Measurements from ENCODE around the gene LIN9.

LIN9 gene

DNA sequence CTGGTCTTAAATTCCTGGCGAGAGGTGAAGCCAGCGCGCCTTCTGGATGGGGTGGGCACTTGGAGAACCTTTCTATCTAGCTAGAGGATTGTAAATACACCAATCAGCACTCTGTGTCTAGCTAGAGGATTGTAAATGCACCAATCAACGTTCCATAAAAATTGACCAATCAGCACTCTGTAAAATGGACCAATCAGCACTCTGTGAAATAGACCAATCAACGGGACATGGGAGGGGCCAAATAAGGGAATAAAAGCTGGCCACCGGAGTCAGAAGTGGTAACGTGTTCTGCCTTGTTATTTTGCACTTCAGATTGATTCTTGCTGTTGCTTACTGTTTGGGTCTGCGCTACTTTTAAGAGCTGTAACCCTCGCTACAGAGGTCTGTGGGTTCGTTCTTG lies 12.0 kb upstream of the LIN9 start:
- no peak for DNase-seq (ENCODE audit: low spot score)

DNA sequence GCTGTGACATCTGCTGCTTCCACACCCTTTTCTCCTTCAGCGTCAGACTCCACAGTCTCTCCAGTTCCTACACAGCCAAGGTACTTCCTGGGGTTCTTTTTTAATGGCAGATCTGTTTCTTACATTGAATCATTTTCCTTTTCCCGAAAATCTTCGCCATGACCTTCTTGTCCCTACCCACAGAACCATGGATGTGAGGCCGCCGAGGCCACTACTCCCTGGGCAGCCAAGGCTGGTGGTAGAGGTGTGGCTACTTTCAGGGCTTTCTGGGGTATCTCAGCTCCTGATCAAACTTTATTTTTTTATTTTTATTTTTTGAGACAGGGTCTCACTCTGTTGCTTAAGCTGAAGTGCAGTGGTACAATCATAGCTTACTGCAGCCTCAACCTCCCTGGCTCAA lies 9.5 kb upstream of the LIN9 start:
- no peak for DNase-seq (ENCODE audit: low spot score)

DNA sequence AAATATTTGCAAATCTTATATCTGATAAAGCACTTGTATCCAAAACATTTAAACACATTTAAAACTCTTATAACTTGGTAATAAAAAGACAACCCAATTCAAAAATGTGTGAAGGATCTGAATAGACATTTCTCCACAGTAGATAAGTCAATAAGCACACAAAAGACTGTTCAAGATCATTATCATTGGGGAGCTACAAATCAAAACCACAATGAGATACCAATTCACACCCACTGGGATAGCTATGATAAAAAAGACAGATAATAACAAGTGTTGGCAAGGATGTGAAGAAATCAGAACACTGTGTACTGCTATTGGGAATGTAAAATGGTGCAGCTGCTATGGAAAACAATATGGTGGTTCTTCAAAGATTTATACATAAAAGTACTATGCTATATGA lies 5.1 kb upstream of the LIN9 start:
- no peak for DNase-seq (ENCODE audit: low spot score)

DNA sequence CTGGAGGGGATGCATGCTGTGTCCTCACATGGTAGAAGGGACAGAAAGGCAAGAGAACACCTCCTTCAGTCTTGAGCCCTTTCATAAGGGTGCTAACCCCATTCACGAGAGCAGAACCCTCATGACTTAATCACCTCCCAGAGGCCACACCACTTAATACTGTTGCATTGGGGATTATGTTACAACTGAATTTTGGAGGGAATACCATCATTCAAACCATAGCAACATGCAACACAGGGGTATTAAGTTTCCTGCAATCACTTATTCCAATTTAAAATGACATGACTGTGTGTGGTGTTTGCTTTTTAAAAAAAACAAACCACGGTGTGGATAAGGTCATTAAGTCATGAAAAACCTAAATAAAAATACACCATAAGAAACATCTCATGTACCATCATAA lies 3.1 kb upstream of the LIN9 start:
- no peak for DNase-seq (ENCODE audit: low spot score)

DNA sequence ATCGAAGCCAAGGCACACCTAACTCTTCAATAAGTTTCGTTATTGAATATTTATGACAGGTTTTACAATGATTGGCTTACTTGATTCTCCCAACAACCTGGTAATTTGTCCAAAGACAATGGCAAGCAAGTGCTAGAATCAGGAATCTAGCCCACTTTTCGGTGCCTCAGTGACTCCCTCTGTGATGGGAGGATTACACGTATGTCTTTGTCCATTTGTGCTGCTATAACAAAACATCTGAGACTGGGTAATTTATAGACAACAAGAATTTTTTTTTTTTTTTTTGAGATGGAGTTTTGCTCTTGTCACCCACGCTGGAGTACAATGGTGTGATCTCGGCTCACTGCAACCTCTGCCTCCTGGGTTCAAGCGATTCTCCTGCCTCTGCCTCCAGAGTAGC lies 2.4 kb upstream of the LIN9 start:
- DNase-seq (ENCODE audit: low spot score): no peak

DNA sequence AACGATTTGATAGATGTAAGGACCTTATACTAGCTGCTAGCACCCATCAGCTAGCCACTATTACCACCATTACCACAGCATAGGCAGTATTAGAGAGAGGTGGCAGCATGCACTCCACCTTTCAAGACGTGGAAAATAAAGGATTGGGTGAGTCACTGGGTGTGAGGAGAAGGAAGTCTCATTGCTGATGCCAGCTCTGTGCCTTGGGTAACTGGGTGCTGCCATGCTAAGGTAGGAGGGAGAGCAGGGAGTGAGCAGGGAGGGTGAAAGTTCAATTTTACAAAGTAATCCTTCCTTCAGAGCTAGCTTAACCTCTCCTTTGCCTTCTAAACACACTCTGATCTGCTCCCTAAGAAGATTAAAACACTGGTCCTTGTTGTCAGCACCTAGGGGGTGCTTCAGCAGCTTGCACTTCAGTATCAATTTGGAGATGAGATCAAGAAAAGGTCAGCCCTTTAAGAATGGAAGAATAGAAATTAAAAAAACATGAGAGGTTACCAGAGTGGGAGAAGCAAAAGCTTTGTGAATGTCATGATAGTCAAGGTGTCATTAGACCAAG lies 1.8 kb upstream of the LIN9 start:
- DNase-seq (ENCODE audit: low spot score): peak; percentile 60

DNA sequence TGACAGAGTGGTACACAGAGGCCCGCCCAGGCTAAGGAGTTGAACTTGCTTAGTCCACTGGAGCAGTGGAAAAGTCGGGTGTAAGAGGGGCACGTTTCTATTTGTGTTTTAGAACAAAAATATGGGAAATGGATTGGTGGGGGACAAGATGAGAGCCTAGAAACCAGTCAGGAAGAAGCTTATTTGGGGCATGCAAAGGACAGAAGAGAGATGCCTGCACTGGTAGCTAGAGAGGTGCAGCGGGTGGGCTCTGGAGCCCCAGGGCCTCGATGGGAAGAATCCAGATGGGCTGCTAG lies 1.2 kb upstream of the LIN9 start:
- DNase-seq (ENCODE audit: low spot score): no peak

DNA sequence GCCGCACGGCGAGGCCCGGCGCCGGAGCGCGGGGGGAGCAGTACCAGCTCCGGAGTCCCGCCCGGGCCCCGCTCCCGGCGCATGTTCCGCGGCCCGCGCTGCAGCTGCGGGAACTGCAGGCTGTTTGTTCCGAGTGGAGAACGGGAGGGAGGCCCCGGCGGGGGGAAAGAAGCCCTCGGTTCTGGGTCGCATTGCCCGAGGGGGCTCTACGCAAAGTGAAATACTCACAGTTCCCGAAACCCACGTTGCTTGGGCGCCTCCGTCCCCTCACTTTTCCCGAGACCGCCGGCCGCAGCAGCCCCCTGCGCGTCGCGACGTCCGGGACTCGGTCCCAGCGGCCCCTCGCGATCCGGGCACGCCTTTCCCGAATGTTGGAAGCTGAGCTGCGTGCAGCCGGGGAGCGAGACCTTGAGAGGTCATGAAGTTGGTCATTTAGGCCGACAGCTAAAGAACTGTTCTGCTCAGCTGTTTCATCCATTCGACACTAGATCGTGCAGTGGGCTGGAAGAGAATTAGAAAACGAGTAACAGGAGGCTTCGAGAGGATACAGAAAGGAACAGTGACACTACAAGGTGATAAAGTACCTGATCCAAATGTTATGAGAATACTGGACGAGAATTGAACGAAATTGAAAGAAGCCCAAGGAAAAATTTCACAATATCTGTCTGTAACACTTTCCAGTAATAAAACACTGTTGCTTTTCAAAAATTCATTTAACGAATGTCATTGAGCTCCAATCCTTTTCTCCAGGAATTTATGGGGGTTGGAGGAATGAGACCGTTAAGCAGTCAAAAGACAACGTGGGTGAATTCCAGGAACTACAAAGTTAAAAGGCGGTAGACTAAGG lies 657 bp upstream of the LIN9 start:
- no peak for DNase-seq (ENCODE audit: low spot score)

DNA sequence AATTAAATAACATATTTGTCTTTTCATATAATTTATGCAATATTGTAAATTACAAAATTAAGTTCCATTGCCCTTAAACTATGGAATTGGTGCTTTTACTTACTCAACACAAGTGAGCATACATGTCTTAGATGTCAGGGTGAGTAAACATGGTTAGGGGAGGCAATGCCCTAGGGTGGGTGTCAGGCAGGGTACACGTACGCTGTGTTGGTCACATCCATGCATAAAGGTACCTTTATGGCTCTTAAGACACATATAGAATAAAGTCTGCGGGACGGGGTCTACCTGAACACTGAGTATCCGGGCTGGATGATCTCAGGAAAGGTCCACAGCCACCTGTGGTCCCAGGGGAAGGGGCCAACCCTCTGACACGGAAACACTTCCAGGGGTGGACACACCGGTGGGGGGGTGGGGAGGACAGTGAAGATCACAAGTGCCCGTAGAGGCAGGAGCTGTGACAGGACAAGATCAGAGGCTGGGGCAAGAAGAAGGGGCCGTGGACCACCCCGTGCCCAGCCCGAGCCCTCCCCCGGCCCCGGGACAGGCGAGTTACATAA lies 720 bp downstream of the LIN9 start:
- no peak for DNase-seq (ENCODE audit: low spot score)

DNA sequence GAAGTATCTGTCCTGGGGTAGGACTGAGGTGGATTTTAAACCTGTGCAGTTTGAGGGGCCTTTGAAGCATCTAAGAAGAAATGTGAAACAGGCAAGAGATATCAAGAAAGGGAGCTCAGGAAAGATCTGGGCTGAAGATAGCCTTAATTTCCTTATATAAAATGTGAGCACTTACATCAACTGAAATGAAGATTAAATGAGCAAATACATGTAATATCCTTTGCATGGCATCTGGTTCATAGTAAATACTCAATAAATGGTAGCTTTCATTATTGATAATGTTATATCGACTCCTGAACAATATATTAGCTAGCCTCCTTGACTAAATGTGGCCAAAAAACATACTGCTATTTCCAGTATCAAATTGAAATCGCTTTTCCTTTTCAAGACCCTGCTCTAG lies 2.5 kb downstream of the LIN9 start:
- DNase-seq (ENCODE audit: low spot score): no peak

DNA sequence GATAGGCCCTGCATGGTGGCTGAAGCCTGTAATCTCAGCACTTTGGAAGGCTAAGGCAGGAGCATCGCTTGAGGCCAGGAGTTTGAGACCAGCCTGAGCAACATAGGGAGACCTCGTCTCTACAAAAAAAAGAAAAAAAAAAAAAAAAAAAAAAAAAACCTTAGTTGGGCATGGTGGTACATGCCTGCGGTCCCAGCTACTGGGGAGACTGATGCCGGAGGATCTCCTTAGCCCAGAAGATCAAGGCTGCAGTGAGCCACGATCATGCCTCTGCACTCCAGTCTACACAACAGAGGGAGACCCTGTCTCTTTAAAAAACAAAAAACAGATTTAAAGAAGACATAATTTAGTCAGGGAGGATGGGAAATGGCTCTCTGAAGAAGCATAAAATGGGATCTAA lies 3.8 kb downstream of the LIN9 start:
- no peak for DNase-seq (ENCODE audit: low spot score)

DNA sequence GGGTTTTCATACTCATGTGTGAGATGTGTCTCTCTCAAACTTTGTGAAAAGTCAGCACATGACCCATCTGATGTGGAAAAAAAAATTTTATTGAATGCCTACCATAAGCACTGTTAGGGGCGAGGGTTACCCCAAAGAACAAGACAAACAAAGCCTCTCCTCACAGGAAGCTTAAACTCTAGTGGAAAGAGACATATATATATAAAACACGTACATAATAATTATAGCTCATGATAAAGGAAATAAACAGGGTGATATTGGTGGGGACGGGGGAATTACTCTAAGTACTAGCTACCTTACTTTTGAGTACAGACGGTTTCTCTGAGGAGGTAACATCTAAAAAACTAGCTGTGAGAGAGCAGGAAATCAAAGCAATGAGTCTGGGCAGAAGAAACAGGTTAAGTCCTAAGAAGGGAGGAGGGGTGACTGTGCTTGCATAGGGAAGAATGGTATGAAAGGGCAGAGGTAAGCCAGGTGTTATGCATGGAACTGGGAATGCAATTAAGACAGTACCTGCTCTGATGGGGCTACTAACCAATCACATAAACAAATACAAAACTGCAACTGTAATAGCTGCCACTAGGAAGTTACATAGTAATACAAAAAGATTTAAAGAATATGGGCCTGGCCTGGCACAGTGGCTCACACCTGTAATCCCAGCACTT lies 4.5 kb downstream of the LIN9 start:
- no peak for DNase-seq (ENCODE audit: low spot score)

DNA sequence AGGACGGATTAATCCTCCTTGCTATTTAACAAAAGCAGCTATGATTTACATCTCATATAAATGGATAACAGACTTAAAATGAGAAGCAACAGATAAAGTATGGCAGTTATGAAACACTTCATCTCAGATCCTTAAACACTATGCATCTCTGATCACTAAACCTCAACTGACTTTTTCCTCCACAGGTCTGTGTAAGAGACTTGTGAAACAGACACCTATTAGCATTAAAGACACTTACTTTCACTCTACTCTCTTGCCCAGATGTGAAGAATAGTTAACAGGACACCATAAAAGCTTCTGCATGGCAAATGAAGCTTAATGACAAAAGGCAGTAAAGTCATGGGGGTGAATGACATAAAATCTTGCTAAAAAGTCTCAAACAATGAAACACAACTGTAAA lies 6.2 kb downstream of the LIN9 start:
- no peak for DNase-seq (ENCODE audit: low spot score)

DNA sequence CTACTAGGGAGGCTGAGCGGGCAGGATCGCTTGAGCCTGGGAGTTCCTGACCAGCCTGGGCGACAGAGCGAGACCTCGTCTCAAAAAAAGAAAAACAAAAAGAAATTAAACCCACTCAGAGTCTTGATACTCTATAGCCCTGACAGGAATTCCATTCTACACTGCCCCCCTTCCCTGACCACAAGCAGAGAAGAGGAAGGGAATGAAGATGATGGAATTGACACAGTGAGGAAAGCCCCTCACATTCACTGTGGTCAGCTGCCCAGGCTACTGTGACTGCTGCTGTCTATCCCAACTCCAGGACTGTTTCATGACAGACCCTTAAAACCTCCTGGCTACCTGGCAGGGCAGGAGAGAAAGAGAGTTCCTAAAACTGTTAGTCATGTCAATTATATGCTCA lies 12.1 kb downstream of the LIN9 start:
- no peak for DNase-seq (ENCODE audit: low spot score)

DNA sequence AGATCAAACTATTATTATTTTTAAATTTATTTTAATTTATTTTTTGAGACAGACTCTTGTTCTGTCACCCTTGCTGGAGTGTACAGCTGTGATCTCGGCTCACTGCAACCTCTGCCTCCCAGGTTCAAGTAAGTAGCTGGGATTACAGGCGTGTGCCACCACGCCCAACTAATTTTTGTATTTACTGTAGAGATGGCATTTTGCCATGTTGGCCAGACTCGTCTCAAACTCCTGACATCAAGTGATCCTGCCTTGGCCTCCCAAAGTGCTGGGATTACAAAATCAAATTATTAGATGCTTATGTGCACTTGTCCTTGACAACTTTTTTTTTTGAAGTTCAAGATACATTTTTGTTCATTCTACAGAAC lies 15.4 kb downstream of the LIN9 start:
- DNase-seq (ENCODE audit: low spot score): no peak

DNA sequence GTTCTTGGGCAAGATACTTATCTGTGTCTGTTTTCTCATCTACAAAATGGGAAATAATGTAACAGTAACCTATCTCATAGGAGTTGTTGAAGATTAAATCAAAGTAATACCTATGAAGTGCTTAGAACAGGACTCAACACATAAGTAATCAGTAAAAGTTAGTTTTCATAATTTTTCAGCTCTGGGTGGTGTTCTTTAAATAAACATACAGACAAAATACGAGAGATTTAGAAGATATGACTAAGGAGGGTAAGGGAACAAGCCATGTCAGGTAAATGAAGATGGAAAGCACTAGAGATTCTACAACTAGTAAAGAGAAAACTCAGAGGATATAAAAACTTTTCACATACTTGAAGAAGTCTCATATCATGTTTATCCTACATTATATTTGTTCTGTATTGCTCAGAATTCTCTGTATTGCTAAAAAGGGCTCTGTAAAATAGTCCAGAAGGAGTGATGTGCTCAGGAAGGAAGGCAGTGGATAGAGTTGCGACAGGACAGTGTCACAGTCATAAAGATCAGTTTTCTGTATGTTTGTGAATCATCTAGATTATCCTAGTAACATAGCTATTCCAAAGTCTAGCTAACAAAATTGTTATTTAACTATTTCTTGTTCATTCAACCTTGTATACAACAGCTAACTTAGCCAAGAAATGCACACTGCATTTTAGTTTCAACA lies 16.0 kb downstream of the LIN9 start:
- DNase-seq (ENCODE audit: low spot score): no peak

DNA sequence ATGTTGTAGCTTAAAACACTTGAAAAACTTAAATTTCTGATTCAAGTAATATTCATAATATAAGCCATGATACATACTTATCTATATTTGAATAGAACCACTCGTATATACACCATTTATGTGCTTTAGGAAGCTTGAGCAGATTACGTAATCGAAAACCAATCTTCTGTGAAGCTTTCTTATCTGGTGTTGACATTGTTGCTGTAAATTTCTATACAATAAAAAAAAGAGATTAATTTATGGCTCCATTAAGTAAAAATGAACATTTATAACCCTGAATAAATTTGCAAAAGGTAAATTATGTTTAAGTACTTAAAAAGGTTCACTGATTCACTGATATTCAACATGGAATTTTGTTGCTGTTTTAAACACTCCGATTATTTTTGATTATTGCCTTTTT lies 21.4 kb downstream of the LIN9 start:
- DNase-seq (ENCODE audit: low spot score): no peak

DNA sequence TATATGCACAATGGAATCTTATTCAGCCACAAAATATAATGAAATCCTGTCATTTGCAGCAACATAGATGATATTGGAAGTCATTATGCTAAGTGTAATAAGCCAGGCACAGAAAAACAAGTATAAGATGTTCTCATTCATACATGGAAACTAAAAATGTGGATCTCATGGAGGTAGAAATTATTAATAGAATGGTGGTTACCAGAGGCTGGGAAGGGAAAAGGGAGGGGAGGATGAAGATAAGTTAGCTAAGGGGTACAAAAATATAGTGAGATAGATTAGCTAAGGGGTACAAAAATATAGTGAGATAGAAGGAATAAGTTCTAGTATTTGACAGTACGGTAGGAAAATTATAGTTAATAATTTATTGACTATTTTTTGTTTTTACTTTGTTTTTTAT lies 27.9 kb downstream of the LIN9 start:
- no peak for DNase-seq (ENCODE audit: low spot score)

DNA sequence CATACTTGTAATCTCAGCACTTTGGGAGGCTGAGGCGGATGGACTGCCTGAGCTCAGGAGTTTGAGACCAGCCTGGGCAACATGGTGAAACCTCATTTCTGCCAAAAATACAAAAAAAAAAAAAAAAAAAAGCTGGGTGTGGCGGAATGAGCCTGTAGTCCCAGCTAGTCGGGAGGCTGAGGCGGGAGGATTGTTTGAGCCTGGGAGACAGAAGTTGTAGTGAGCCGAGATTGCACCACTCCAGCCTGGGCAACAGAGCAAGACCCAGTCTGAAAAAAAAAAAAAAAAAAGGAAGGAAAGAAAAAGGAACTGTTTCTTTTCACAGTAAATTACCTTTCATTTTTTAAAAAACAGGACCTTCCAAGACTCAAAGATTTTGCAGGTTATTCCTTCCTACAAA lies 29.5 kb downstream of the LIN9 start:
- DNase-seq (ENCODE audit: low spot score): no peak

DNA sequence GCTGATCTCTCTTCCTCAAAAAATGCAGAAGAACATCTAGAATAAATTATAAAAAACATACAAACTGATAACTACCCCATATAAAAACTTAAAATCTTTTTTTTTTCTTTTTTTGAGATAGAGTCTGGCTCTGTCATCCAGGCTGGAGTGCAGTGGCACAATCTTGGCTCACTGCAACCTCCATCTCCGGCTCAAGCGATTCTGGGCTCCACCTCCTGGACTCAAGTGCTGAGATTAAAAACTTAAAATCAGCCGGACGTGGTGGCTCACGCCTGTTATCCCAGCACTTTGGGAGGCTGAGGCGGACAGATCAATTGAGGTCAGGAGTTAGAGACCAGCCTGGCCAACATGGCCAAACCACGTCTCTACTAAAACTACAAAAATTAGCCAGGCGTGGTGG lies 31.1 kb downstream of the LIN9 start:
- no peak for DNase-seq (ENCODE audit: low spot score)

DNA sequence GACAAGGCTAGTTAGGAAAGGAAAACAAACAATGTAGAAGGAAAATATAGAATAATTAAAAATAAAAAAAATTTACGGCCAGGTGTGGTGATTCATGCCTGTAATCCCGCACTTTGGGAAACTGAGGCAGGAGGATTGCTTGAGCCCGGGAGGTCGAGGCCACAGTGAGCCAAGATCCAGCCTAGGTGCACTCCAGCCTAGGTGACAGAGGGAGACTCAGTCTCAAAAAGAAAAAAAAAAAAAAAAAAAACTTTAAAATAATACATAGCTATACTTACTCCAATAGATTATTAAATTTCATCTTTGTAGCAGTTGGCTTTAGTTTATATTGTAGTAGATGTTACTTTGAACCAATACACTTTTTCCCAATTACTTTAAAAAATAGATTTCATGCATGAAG lies 32.0 kb downstream of the LIN9 start:
- DNase-seq (ENCODE audit: low spot score): no peak

DNA sequence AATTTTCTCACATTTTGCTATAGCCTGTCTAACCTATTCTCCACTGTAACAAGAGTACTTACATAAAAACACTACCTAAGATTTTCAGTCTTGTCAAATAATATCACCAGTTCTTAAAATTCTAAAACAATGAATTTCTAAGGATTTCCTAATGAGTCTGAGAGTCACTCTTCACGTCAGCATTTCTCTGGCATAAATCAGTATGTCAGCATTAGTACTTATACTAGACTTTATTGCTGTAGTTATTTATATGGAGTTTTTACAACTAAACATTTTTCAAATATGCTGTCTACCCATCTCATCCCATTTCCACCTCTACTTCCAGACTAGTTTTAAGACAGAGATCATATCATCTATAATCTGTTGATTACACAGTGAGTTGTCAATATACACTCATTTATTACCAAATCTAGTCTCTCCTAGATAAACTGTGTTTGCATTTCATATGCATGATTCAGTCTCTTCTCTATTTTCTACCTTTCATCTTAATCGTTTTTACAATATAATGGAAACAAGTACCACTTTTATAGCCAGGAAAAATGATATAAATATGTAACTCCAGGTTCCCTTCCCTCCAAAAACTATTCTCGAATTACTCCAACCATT lies 32.8 kb downstream of the LIN9 start:
- no peak for DNase-seq (ENCODE audit: low spot score)

DNA sequence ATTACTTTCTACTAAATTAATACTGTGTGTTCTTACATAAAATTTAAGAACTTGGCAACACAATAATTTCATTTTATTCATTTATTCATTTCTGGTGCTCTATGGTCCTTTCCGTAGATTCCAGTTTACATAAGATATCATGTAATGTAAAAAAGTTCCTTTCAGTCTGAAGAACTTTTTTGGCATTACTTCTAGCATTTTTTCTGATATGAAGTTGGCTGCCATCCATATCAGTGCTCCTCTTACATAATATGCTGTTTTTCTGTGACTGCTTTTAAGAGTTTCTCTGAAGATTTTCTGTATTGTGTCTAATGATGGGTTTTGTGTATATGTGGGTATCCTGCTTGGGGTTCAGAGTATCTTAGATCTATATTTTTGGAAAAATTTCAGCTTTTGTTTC lies 34.8 kb downstream of the LIN9 start:
- no peak for DNase-seq (ENCODE audit: low spot score)

Data from D341Med (cell line).